Urothelium cell line (cell line): ENCODE measurements around the gene LRRC59.
"Not testable (repeated sequence)": the region's sequence is repeated elsewhere in the genome, so short reads cannot be mapped to it uniquely, and the experiment has no call there.

Experiments used
- DNase-seq: peaks from one replicate; pipeline ENCODE4 v3.0.0; 2011; ENCODE audit warnings: low spot score, mixed read lengths
- FAIRE-seq: peaks from 2 replicates; lab custom pipeline; 2011; peaks lifted over from hg19 to GRCh38; lab: Jason Lieb, UNC

The LRRC59 gene

DNA sequence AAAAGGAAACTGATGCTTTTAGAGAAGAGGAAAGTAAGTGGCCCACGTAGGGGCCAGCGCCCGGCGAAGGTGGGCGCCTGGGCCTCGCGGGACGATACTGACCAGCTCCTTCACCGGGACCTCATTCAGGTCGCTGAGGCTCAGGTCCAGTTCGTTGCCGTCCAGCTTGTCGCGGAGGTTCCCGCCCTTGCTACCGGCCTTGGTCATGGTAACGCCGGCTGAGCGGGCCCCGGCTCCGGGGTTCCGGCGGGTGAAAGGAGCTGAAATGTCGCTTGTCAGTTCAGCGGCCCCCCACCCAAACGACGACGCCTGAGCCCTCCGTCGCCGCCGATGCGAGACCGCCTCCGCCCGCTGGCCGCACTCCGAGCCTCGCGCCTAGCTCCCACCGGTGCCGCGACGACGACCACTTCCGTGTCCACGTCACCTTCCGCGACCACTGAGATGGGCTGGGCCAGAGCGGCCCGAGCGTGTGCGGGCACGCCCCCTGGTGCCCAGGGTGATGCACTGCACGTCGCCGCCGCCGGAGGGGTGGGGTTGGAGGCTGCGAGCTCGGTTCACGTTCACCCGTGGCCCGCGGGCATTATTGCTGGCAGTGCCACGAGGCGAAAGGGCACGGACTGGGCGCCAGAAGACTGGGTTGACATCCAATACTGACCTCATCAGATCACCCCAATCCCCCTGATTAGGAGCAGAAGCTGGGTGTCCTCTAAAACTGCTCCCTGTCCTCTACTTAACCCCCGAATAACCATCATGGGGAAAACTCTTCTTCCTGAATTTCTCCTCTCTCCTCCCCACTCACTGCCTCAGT, at the start of gene LRRC59:
TSS of gene LRRC59 (minus strand) at position 413 of the 808 bp plus-strand sequence. CDS start at position 207, 206 bp downstream.
- FAIRE-seq = peak; percentile 86

DNA sequence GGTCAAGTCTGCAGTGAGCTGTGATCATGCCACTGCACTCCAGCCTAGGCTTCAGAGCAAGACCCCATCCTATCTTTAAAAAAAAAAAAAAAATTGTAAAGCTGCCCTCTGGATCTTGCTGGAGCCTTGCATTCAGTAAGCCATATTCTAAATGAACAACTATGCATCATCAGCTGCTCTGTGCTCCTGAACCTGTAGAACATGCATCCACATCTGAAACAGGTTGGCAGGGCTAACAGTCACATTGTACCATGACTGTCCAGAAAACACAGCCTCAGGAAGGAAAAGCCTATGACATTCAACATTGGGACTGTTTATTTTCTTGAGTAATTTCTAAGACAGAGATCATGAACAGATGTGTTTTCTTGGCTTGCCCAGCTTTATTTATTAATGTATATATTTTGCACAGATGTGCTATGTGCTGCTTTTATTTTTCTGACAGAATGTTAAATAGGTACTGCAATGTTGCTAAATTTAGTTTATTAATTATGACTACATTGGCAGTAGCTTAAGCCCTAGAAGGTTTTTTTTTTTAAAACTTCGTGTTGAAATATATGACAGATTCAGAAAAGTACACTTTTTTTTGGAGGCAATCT, 48.5 kb upstream of the LRRC59 start:
- FAIRE-seq = no peak
- no peak for DNase-seq

More for the DNA sequence above, at the start of gene LRRC59:
- peak; percentile 94 for DNase-seq

DNA sequence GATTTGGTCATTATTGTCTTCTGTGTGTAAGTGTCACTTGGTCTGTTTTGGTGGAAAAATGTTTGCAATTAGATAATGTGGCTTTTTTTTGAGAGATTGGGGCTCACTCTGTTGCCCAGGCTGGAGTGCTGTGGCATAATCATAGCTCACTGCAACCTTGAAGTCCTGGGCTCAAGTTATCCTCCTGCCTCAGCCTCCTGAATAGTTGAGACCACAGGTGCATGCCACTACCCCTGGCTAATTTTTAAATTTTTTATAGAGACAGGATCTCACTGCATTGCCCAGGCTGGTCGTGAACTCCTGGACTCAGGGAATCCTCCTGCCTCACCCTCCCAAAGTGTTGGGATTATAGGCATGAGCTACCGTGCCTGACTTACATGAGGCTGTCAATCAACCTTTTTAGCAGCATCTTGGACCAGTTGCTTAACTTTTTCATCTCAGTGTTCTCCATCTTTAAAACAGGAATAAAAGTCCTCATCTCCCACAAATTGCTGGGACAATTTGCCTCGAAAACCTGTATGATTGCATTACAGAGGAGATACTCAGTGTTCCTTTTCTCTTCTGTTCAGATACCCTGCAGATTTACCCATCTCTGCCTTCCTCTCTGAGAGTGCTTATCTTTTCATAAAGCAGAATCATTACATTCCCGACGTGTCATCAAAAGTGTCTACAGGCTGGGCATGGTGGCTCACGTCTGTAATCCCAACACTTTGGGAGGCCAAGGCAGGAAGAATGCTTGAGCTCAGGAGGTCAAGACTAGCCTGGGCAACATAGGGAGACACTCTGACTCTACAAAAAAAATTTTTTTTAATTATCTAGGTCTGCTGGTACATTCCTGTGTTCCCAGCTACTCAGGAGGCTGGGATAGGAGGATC, 47.8 kb upstream of the LRRC59 start:
- no peak for DNase-seq

DNA sequence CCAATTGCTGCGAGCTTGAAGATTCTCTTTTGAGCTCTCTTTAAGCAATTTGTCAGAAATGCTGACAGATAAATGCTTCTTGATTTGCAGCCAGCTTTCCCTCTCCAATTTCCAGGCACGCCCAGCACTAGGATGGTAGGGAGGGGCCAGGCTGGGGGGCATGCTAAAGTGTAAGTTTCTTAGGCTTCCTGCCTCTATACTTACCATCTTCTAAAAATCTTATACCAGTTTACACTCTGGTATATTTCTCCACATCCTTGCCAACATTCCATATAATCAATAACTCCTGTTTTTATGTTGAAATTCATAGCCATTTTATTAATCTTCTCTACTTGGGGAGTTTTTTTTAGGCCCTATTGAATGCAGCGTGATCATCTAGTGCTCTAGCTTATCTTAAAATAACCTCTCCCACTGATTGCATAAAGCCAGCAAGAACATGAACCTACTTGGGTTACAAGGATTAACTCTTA, 46.2 kb upstream of the LRRC59 start:
- FAIRE-seq (no peak), DNase-seq (no peak)

More for the DNA sequence above, 47.8 kb upstream of the LRRC59 start:
- no peak for FAIRE-seq

DNA sequence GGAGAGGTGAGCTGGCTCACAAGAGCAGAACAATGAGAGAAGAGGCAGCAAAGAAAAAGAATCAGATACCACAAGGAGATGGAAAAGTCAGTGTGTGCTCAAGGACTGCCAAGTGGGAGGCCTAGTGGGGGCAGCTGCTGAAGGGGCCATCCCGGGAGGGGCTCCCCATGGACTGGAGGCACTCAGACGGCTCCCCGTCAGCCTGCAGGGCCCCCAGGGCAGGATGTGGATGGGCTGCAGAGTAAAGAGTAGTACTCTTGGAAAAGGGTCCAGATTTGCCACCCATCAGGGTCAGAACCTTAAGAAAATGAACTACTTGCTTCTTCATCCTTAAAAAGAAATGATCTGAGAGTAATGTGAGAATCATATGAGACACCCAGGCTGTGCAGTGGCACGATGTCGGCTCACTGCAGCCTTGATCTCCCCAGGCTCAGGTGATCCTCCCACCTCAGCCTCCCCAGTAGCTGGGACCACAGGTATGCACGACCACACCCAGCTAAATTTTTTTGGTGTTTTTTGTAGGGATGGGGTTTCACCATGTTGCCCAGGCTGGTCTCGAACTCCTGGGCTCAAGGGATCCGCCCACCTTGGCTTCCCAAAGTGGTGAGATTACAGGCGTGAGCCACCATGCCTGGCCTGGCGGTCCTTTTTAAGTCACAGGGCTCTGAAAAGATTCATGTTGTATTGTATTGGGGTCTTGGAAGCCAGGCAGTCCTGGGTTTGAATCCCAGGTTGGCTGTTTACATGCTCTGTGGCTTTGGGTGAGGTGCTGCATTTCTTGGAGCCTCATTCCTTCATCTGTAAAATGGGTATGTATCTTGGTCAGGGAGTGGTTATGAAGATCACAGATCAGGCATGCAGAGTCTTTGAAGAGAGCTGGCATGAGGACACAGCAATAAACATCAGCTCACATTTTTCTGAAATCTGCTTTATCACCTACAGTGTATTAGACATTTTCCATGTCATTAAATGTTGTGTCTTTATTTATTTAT, 43.8 kb upstream of the LRRC59 start:
- FAIRE-seq (no peak), DNase-seq (no peak)

DNA sequence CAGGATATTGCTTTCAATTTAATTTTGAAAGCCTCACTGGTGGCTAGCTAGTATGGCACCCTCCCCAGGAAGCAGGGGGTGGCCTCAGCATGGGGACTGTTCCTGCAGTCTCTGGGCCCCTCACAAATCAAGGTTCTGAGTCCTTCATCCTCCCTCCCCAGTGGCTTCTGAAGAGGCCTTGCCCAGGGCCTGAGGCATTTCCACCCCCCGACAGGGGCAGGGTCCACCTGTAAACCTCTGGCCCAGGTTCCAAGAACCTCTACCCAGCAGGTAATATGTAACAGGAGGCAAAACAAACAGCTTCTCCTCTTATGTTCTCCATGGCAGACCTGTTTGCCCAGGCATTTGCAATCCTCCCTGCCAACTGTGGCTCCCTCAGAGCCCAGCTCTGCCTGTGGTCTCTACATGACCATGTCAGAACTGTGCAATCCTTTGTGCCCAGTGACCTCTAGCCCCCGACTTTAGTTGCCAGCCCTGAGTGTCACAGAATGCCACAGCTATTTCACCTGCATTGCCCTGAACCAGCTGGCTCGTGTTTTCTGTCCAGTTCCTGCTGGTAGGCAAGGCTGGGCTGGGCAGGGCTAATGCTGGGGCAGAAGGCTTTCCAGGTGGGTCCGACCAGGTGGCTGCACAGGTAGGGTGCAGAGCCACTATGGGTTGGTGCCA, 43.0 kb upstream of the LRRC59 start:
- FAIRE-seq (no peak), DNase-seq (no peak)

DNA sequence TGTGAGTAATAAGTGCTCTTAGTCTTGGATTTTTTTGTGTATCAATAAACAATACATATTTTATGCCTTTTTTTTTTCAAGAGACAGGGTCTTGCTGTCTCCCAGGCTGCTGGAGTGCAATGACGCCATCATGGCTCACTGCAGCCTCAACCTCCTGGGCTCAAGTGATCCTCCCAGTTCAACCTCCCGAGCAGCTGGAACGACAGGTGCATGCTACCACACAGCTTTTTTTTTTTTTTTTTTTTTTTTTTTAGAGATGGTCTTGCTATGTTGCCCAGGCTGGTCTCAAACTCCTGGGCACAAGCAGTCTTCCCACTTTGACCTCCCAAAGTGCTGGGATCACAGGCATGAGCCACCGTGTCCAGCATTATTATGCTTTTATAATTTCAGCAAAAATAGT, 41.7 kb upstream of the LRRC59 start:
- DNase-seq (no peak), FAIRE-seq (no peak)

DNA sequence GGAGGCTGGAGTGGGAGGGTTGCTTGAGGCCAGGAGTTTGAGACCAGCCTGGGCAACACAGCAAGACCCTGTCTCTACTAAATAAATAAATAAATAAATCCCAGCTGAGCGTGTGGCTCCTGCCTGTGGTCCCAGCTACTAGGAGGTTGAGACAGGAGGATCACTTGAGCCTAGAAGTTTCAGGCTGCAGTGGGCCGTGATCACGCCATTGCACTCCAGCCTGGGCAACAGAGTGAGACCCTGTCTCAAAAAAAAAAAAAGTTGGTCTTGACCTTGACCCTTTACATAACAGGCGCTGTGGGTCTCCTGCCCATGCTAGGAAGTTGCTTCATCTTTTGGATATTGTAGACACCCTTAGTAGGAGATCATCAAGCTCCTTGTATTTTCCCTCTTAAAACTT, 40.1 kb upstream of the LRRC59 start:
- DNase-seq = no peak
- FAIRE-seq = no peak

DNA sequence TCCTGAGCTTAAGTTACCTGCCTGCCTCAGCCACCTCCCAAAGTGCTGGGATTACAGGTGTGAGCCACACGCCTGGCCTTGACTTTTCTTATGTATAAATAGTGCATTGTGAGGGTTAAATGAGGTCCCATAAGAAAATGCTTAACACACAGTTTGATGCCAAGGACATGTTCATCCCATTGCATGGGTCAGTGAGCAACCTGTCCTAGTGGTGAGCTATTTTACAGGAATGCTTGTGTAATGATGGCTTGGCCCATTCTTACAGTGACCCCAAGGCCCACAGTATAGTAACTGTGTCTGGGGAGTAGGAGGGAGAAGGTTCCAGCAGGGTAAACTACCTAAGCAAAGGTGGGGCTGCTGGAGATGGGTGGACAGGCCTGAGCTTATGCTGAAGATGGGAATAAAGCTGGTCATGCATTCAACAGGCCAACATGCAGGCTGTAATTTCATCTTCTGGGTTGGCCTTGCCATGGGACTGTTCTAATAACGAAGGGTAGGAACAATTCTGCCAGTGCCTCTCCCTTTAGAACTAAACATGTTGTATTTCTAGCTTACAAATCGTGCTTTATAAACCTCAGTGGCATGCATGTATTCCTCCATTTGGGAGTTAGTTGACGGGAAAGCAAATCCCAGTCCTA, 34.9 kb upstream of the LRRC59 start:
- DNase-seq (no peak), FAIRE-seq (no peak)

DNA sequence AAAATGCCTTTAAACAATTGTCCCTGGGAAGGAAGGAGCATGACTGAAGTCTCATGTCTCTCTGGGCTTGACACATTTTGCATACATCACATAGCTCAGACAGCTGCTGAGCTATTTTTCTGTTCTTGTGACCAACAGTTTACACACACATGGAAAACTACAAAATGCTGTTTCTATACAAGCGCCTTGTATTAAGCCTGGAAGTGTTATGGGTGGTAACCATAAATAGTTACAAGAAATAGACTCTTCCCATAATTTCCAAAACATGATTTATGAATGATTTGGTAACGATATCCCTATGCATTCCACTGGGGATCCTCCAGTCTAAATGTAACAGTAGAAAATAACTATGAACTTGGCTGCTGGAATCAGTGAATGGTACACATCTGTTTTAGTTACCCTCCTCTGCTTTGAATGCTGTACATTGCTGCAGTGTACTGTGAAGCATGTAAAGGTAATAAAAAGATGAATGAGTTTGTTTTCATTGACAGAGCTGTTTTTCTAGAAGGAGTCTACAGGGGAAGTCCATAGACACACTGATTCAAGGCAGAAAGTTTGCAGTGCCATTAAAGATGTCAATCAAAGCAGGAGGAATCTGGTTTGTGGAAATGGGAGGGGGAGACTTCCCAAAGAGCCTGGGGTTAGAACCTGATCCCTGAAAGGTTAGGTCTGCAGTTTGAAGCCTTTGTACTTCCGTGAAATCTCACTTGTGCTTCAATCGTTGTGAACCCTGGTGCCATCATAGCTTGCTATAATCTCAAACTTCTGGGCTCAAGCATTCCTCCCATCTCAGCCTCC, 33.7 kb upstream of the LRRC59 start:
- FAIRE-seq (no peak), DNase-seq (no peak)

DNA sequence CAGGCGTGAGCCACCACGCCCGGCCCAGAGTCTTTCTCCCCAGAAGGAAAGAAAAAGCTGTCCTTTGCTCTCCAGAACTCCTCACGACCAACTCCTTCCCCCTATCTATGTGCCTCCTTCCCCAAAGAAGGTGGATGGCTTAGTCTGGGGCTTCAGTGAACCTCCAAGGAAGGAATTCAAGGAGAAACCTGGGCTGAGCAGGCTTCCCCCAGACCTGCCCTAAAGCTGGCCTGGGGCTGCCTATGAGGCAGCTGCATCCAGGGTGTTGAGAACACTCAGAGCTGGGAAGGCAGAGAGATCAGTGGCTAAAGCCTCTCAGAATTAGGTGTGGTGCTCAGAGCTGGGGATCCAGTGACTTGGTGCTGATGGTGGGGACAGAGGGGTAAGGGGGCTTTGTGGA, 32.5 kb upstream of the LRRC59 start:
- FAIRE-seq = no peak
- no peak for DNase-seq

DNA sequence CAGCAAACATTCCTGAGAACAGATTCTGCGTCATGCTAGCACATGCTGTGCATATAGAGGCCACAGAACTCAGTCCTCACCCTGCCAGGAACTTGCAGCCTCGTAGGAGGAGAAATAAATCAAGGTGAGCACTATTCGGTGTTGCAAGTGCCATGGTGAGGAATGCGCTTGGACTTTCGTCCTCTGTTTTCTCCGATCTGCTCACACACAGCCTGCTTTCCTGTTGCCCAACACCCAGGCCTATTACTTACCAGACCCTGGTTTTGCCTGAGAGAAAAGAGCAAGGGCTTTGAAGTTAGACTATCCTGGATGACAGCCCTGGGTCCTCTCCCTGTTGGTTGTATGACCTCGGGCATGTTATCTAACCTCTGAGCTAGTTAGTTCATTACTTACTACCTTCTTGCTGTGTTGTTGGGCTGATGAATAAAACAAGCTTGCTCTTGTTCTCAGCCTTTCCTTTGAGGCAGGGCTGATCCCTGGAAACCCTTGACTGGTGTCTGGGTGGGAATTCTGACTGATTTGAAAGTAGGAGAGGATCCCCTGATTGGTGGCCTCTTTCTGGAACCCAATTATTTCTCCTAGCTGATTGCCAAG, 31.6 kb upstream of the LRRC59 start:
- DNase-seq (no peak), FAIRE-seq (no peak)

DNA sequence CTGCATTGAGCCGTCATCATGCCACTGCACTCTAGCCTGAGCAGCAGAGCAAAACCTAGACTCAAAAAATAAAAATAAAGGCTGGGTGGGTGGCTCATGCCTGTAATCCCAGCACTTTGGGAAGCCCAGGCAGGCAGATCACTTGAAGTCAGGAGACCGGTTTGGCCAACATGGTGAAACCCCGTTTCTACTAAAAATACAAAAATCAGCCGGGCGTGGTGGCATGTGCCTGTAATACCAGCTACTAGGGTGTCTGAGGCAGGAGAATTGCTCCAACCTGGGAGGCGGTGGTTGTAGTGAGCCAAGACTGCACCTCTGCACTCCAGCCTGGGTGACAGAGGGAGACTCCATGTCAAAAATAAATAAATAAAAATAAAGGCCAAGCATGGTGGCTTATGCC, 30.8 kb upstream of the LRRC59 start:
- FAIRE-seq, DNase-seq: not testable (repeated sequence)

DNA sequence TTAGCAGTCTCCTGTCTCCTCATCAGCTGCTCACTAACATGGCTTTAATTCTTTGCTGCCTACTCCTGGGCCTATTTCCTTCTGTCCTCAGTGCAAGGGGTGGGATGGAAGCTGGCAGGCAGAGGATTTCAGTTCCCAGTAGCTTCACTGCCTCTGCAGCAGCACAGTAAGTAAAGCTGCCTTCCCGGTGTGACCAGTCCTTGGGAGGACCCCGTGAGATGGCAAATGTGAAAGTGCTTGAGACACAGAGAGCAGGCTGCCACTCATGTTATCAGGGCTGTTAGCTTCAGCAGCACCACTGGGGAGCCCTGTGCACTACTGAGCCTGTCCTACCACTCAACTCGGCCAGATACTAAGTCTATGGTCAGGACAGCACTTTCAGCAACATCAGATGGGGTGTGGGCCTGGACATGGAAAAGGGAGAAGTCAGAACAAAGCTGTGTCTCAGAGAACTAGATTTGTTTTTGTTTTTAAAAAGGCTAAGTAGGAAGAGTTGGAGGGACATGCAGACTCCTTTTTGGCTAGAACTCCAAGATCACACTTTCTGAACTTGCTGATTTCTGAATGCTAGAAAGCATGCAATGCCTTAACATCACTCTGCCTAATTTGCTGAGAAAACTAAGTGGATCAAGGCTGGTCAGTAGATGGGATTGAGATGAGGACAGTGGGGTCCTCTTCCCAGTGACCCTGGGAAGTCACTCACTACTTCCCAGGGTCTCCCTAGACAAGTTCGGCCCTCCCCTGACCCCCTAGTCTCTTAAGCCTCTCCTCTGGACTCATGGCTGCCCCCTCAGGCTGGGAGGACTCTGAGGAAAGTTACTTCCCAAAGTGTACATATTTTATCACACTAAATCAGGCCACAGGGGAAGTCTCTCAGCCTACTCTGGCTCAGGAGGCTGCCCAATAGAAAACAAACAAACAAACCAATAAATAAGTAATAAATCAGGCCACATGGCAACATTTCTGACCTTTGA, 29.8 kb upstream of the LRRC59 start:
- FAIRE-seq = no peak

DNA sequence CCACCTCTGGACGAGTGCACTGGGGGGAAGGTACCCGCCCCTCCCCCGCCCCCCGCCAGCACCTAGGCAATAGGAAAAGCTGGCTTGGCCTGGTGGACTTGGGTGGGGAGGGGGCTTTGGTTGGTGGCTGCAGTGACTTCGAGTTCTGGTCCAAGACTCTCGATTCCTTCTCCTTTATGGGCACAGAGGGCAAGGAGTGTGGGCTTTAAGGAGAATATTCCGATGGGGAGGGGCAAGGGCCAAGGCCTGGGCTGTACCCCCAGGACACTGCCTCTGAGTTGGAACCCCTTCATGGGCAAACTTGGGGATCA, 29.1 kb upstream of the LRRC59 start:
- DNase-seq = no peak
- FAIRE-seq = no peak

More for the DNA sequence above, 29.8 kb upstream of the LRRC59 start:
- DNase-seq = peak; percentile 70

DNA sequence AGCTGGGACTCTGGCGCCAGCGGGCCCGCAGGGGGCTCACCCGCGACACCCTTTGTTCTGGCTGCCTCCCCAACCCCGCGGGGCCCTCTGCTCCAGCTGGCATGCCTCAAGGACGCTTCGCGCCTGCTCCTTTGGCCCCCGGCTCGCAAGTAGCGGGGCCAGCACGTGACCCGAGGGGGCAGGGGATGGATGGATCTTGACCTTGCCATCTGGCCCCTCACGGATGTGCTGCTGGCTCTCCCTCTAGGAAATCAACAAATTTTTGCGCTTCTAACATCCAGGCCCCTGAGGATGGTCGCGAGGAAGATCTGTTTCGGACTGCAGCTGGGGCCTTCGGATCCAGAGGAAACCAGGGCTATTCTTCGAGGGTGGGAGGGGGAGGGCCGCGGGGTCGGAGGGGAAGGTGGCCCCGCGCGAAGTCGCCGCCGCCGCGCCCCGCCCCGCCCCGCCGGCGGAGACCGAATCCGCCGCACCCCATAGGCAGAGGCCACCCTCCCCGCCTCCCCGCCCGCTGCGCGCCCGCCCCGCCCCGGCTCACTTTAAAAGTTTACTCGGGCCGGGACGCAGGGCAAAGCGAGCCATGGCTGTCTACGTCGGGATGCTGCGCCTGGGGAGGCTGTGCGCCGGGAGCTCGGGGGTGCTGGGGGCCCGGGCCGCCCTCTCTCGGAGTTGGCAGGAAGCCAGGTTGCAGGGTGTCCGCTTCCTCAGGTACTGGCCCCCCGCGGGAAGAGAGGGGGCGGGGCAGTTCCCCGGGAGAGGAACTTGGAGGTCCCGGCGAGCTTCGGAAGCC, 28.6 kb upstream of the LRRC59 start, which contains the start of gene ACSF2:
TSS of gene ACSF2 (plus strand) at position 537 of the 790 bp plus-strand sequence. CDS start at position 581, 44 bp downstream.
- no peak for FAIRE-seq
- peak; percentile 89 for DNase-seq
